Small intestine (tissue), 7 donors: ENCODE measurements around the gene LSMEM2. TPM values are rescaled to one million over a fixed set of nuclear protein-coding genes. Genes with fewer than 3 reads are reported as not detected.

Experiments used
- DNase-seq, 2 donors: peaks; one replicate each; pipeline versions ENCODE4 v3.0.0 to v3.0.0-alpha.2; 2013
- FAIRE-seq: peaks from 2 replicates; lab custom pipeline; 2012; peaks lifted over from hg19 to GRCh38; lab: Jason Lieb, UNC
- H3K27ac ChIP-seq, 3 donors: one replicate each; pipeline ENCODE4 v1.5.1; 2013; ENCODE audit warnings: low read length in 2 of 3, mild to moderate bottlenecking in 2 of 3, control low read depth in 1 of 3, inconsistent platforms in 1 of 3, low read depth in 1 of 3, moderate library complexity in 1 of 3
- H3K27me3 ChIP-seq, 3 donors: one replicate each; pipeline ENCODE4 v1.6.1; 2013; ENCODE audit warnings: low read length in 3 of 3, inconsistent platforms in 1 of 3; ENCODE audit not compliant: control insufficient read depth in 3 of 3, insufficient read depth in 3 of 3
- H3K36me3 ChIP-seq, 3 donors: one replicate each; pipeline ENCODE4 v1.6.1; 2013; ENCODE audit warnings: low read length in 3 of 3, inconsistent platforms in 1 of 3, low read depth in 1 of 3, mild to moderate bottlenecking in 1 of 3, moderate library complexity in 1 of 3; ENCODE audit not compliant: control insufficient read depth in 3 of 3, insufficient read depth in 2 of 3
- H3K4me1 ChIP-seq, 3 donors: one replicate each; pipeline ENCODE4 v1.6.1; 2013; ENCODE audit warnings: low read length in 2 of 3, inconsistent platforms in 1 of 3, low read depth in 1 of 3, mild to moderate bottlenecking in 1 of 3, moderate library complexity in 1 of 3; ENCODE audit not compliant: control insufficient read depth in 3 of 3, insufficient read depth in 2 of 3
- H3K4me3 ChIP-seq, 3 donors: one replicate each; pipeline ENCODE4 v1.5.1; 2013; ENCODE audit warnings: low read length in 3 of 3, control low read depth in 1 of 3, inconsistent platforms in 1 of 3, low read depth in 1 of 3, mild to moderate bottlenecking in 1 of 3, moderate library complexity in 1 of 3
- H3K9me3 ChIP-seq, 2 donors: one replicate each; pipeline ENCODE4 v1.6.1; 2013; ENCODE audit warnings: low read depth in 1 of 2, low read length in 1 of 2; ENCODE audit not compliant: control insufficient read depth in 2 of 2, insufficient read depth in 1 of 2
- WGBS, 3 donors: extraction: QIAGEN DNeasy Blood & Tissue Kit; methylation state at CpG; one replicate each; pipeline ENCODE4 v1.1.7; 2013; 5-methylcytosine and 5-hydroxymethylcytosine counted together
- polyA plus RNA-seq, 4 donors: library from polyadenylated mRNA; stranded (reverse) in 3 of 4; unstranded in 1 of 4; fragments of 200-250 nt in 3 of 4; fragments of 120-200 nt in 1 of 4; gene quantifications; one replicate each; pipeline versions ENCODE4 v1.2.1 to v1.2.3, GENCODE V29; 2013
- donor health status: healthy with polysubstance abuse.
- donor health status: control.
- donor health status: control.
- donor health status: Bipolar disorder and iron deficiency.
- donor health status: healthy.

LSMEM2 gene
- polyA plus RNA-seq, 4 donors = 0.21 to 0.54 (median 0.30) TPM; not detected in 1

- no peaks in the 10 kb centered on the region for H3K27me3 ChIP-seq
- H3K9me3 ChIP-seq = no peaks in the 10 kb centered on the region
- DNase-seq (no peak), FAIRE-seq (no peak)
- WGBS, 3 donors = 4 to 17% (median 16%) methylated on average over 13 of the region's 13 CpGs
- H3K4me1 ChIP-seq = peaks cover 8 to 29% (median 10%) of the 10 kb centered on the region in 3 donors
- peaks cover 0 to 33% (median 0%) of the 10 kb centered on the region in 3 donors for H3K36me3 ChIP-seq
- peak overlapping the region; percentile 79 to 87 (median 81) for H3K27ac ChIP-seq
- peak overlapping the region; percentile 78 to 92 (median 86) for H3K4me3 ChIP-seq
These were observed 42.3 kb upstream of the LSMEM2 start for GRCh38 chr3:50236484-50237132.

GRCh38 chr3:50237133-50237651 lies 41.7 kb upstream of the LSMEM2 start:
- FAIRE-seq (no peak), DNase-seq (peak in 1 of 2 donors; percentile 54)
- Histone ChIP-seq H3K4me3 (peak overlapping the region; percentile 78 to 92 (median 86)), H3K4me1 (peaks cover 10 to 34% (median 13%) of the 10 kb centered on the region in 3 donors), H3K27me3 (no peaks in the 10 kb centered on the region), H3K27ac (peak overlapping the region; percentile 79 to 87 (median 81)), H3K9me3 (no peaks in the 10 kb centered on the region), H3K36me3 (peaks cover 0 to 39% (median 0%) of the 10 kb centered on the region in 3 donors)
- 15 to 49% (median 43%) methylated on average over 6 to 7 of the region's 7 CpGs for WGBS, 3 donors

- H3K36me3 ChIP-seq = peaks cover 0 to 46% (median 0%) of the 10 kb centered on the region in 3 donors
- peak overlapping the region; percentile 79 to 87 (median 81) for H3K27ac ChIP-seq
- H3K4me3 ChIP-seq = peak overlapping the region; percentile 78 to 92 (median 86)
- WGBS, 3 donors = 4 to 22% (median 18%) methylated on average over 31 of the region's 31 CpGs
- DNase-seq (peak; percentile 58 to 85), FAIRE-seq (no peak)
- H3K4me1 ChIP-seq = peaks cover 10 to 40% (median 18%) of the 10 kb centered on the region in 3 donors
- H3K9me3 ChIP-seq = no peaks in the 10 kb centered on the region
- H3K27me3 ChIP-seq = no peaks in the 10 kb centered on the region
These were observed 40.9 kb upstream of the LSMEM2 start for GRCh38 chr3:50237754-50238548.

GRCh38 chr3:50238549-50239026 lies 40.3 kb upstream of the LSMEM2 start:
- no peaks in the 10 kb centered on the region for H3K9me3 ChIP-seq
- 13 to 28% (median 26%) methylated on average over 7 of the region's 7 CpGs for WGBS, 3 donors
- no peak for FAIRE-seq
- DNase-seq = peak; percentile 62 to 95
- peak overlapping the region; percentile 62 to 81 (median 79) for H3K27ac ChIP-seq
- no peaks in the 10 kb centered on the region for H3K27me3 ChIP-seq
- peaks cover 10 to 38% (median 23%) of the 10 kb centered on the region in 3 donors for H3K4me1 ChIP-seq
- peak overlapping the region in 2 of 3 donors; percentile 86 to 92 for H3K4me3 ChIP-seq
- H3K36me3 ChIP-seq = peaks cover 0 to 51% (median 0%) of the 10 kb centered on the region in 3 donors

- H3K9me3 ChIP-seq = no peaks in the 10 kb centered on the region
- H3K4me3 ChIP-seq = no peak overlapping the region
- peaks cover 10 to 38% (median 23%) of the 10 kb centered on the region in 3 donors for H3K4me1 ChIP-seq
- no peak for FAIRE-seq
- 77 to 91% (median 79%) methylated on average over 4 of the region's 4 CpGs for WGBS, 3 donors
- DNase-seq = no peak
- peak overlapping the region in 1 of 3 donors; percentile 81 for H3K27ac ChIP-seq
- H3K27me3 ChIP-seq = no peaks in the 10 kb centered on the region
- H3K36me3 ChIP-seq = peaks cover 0 to 62% (median 0%) of the 10 kb centered on the region in 3 donors
These were observed 39.2 kb upstream of the LSMEM2 start for GRCh38 chr3:50239649-50240048.

- WGBS, 3 donors = 65 to 99% (median 77%) methylated on average over 4 of the region's 4 CpGs
- Histone ChIP-seq H3K4me3 (no peak overlapping the region), H3K4me1 (peaks cover 11 to 41% (median 27%) of the 10 kb centered on the region in 3 donors), H3K27me3 (no peaks in the 10 kb centered on the region), H3K27ac (peak overlapping the region in 2 of 3 donors; percentile 31 to 91), H3K9me3 (no peaks in the 10 kb centered on the region), H3K36me3 (peaks cover 0 to 66% (median 0%) of the 10 kb centered on the region in 3 donors)
- FAIRE-seq (no peak), DNase-seq (no peak)
These were observed 37.7 kb upstream of the LSMEM2 start for GRCh38 chr3:50241163-50241562.

GRCh38 chr3:50241713-50242380 lies 37.0 kb upstream of the LSMEM2 start:
- Histone ChIP-seq H3K27me3 (no peaks in the 10 kb centered on the region), H3K4me3 (no peak overlapping the region), H3K27ac (peak overlapping the region; percentile 12 to 91 (median 31)), H3K36me3 (peaks cover 0 to 73% (median 0%) of the 10 kb centered on the region in 3 donors), H3K4me1 (peaks cover 8 to 48% (median 27%) of the 10 kb centered on the region in 3 donors), H3K9me3 (no peaks in the 10 kb centered on the region)
- DNase-seq (no peak), FAIRE-seq (no peak)
- whole genome bisulfite sequencing, 3 donors = 49 to 54% (median 51%) methylated on average over 7 of the region's 7 CpGs
